ENCODE measurements around the gene TEX54. TPM values are rescaled to one million over a fixed set of nuclear protein-coding genes. Genes with fewer than 3 reads are reported as not detected.

TEX54 gene
- total RNA-seq, 1 donor from 2014 or later = not detected

GRCh38 chr11:62796281-62796680 lies 36.4 kb downstream of the TEX54 start:
- no peak for DNase-seq (ENCODE audit: low spot score in 2 of 2, unreplicated experiment in 2 of 2)
- Mint-ChIP-seq H3K27me3 (ENCODE audit: low read depth) (no peaks in the 10 kb centered on the region), H3K4me3 (no peak overlapping the region), H3K9me3 (no peaks in the 10 kb centered on the region), H3K27ac (no peak overlapping the region), H3K36me3 (peaks cover 46% of the 10 kb centered on the region), H3K4me1 (peaks cover 10% of the 10 kb centered on the region)
- TF ChIP-seq, protein P1, sequence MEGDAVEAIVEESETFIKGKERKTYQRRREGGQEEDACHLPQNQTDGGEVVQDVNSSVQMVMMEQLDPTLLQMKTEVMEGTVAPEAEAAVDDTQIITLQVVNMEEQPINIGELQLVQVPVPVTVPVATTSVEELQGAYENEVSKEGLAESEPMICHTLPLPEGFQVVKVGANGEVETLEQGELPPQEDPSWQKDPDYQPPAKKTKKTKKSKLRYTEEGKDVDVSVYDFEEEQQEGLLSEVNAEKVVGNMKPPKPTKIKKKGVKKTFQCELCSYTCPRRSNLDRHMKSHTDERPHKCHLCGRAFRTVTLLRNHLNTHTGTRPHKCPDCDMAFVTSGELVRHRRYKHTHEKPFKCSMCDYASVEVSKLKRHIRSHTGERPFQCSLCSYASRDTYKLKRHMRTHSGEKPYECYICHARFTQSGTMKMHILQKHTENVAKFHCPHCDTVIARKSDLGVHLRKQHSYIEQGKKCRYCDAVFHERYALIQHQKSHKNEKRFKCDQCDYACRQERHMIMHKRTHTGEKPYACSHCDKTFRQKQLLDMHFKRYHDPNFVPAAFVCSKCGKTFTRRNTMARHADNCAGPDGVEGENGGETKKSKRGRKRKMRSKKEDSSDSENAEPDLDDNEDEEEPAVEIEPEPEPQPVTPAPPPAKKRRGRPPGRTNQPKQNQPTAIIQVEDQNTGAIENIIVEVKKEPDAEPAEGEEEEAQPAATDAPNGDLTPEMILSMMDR (IDR thresholded peaks at IDR 0.05; ENCODE audit: unreplicated experiment) = no peak

DNA sequence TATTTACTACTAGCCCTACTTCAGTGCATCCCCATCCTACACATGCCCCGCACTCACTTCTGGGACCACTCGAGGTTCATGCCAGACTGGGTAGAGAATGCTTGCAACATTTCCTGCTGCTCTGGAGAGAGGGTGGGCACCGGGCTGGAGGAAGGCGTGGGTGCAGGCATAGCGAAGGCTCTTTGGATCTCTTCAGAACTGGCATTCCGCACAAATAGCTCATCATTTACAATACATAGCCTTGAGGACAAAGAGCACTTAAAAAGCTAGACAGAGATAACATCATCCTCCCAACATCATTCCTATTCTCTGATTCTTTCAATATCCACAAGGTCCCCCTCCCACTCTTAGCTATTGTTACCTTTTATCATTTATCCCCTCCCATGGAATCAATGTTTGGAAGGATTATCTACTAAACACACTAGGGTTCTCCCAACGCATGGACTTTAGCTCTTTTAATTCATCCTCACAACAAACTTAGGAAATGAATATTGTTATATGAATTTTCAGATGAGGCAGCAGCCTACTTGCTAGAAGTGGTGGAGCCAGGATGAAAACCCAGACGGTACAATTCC lies 38.4 kb downstream of the TEX54 start:
- Mint-ChIP-seq H3K4me1 (peaks cover 19% of the 10 kb centered on the region), H3K4me3 (no peak overlapping the region), H3K27me3 (ENCODE audit: low read depth) (no peaks in the 10 kb centered on the region), H3K27ac (no peak overlapping the region), H3K9me3 (no peaks in the 10 kb centered on the region), H3K36me3 (peaks cover 36% of the 10 kb centered on the region)
- TF ChIP-seq, protein P1 (IDR thresholded peaks at IDR 0.05; ENCODE audit: unreplicated experiment) = no peak
- no peak for DNase-seq (ENCODE audit: low spot score in 2 of 2, unreplicated experiment in 2 of 2)

DNA sequence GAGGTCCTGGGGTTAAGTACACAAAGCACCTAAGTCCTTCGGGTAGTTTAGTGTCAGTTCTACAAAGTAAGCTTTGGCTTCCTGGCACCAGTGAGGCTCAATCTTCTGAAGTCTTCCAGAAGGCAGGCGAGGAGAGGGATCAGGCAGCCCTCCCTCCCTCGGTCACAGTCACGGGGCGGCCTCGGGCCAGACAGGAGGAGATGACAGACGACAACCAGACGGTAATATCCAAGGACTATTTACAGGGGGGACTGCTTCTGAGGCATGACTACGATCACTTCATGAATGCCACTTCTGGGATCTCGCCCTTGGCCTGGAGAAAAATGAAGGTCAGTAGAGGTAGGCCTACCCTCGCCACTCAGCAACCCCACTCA lies 40.5 kb downstream of the TEX54 start:
- no peaks in the 10 kb centered on the region for H3K9me3 Mint-ChIP-seq
- H3K36me3 Mint-ChIP-seq = peaks cover 28% of the 10 kb centered on the region
- H3K4me1 Mint-ChIP-seq = peaks cover 33% of the 10 kb centered on the region
- H3K27ac Mint-ChIP-seq = peak overlapping the region; percentile 97
- H3K27me3 Mint-ChIP-seq (ENCODE audit: low read depth) = no peaks in the 10 kb centered on the region
- H3K4me3 Mint-ChIP-seq = peak overlapping the region; percentile 90
- no peak for DNase-seq (ENCODE audit: low spot score in 2 of 2, unreplicated experiment in 2 of 2)
- TF ChIP-seq, protein P1 (IDR thresholded peaks at IDR 0.05; ENCODE audit: unreplicated experiment) = no peak

DNA sequence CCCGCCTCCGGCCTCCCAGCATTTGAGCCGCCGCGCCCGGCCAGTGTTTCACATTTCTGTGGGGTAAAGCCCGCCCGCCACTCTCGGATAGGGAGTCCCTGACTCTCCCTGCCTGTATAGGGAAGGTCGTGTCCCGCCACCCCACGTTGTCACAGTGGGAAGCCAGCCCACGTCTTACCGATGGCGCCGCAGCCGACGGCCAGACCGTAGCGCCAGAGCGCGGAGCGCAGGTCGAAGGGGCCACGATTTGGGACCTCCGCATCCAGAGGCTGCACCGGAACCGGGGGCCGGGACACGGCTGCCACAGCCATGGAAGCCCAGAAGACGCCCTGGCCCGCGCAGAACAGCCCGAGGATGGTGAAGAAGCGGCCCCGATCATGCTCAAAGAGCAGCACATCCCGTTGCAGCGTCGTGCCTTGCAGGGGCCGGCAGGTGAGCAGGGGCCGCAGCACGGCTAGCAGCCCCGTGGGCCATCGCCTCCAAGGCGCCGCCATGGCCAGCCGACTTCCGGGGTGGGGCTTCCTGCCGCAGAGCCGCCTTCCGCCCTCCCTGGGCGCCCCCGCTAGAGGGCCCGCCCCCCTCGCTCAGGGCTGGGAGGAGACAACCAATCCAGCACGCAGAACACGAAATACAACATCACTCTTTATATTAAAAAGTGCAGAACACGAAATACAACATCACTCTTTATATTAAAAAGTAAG lies 41.0 kb downstream of the TEX54 start, which contains the start of gene TMEM223:
Gene TMEM223, minus strand, starts transcription at position 506 of the 701 bp plus-strand sequence. Its CDS starts 12 bp downstream, at position 494.
- Mint-ChIP-seq H3K36me3 (peaks cover 26% of the 10 kb centered on the region), H3K4me1 (peaks cover 33% of the 10 kb centered on the region), H3K4me3 (peak within 1 kb of the TSS; percentile 90), H3K9me3 (no peaks in the 10 kb centered on the region), H3K27ac (peak within 1 kb of the TSS; percentile 97), H3K27me3 (ENCODE audit: low read depth) (no peaks in the 10 kb centered on the region)
- TF ChIP-seq, protein P1 (IDR thresholded peaks at IDR 0.05; ENCODE audit: unreplicated experiment) = no peak
- DNase-seq (ENCODE audit: low spot score in 2 of 2, unreplicated experiment in 2 of 2) = peak; percentile 80 to 89

- Mint-ChIP-seq H3K9me3 (no peaks in the 10 kb centered on the region), H3K27me3 (ENCODE audit: low read depth) (no peaks in the 10 kb centered on the region), H3K27ac (peak overlapping the region; percentile 95), H3K4me1 (peaks cover 40% of the 10 kb centered on the region), H3K36me3 (peaks cover 11% of the 10 kb centered on the region), H3K4me3 (peak overlapping the region; percentile 90)
- no peak for DNase-seq (ENCODE audit: low spot score in 2 of 2, unreplicated experiment in 2 of 2)
- TF ChIP-seq, protein P1 (IDR thresholded peaks at IDR 0.05; ENCODE audit: unreplicated experiment) = no peak
These were observed 43.1 kb downstream of the TEX54 start for GRCh38 chr11:62789576-62789975.
